RWPE2 (cell line): ENCODE measurements around the gene SLC44A3.

Experiments
- ATAC-seq: fragments of 200-7000 bp; cut with Tn5 transposase; 3 replicates; pipeline ENCODE4 v1.9.1; 2021; ENCODE audit warnings: low read depth
- DNase-seq: peaks from one replicate; pipeline ENCODE4 v3.0.0-alpha.2; 2020; ENCODE audit warnings: low spot score
- H3K27ac ChIP-seq: fragments of 450-650 bp; 2 replicates; pipeline ENCODE4 v1.5.1; 2017; ENCODE audit warnings: mild to moderate bottlenecking; ENCODE audit not compliant: poor library complexity, severe bottlenecking
- H3K27me3 ChIP-seq: fragments of 250-450 bp; sonication (Bioruptor Pico); 2 replicates; pipeline ENCODE4 v1.5.1; 2021; ENCODE audit warnings: mild to moderate bottlenecking, moderate library complexity; ENCODE audit not compliant: insufficient read depth, poor library complexity, severe bottlenecking
- H3K36me3 ChIP-seq: fragments of 250-450 bp; sonication (Bioruptor Pico); 2 replicates; pipeline ENCODE4 v1.5.1; 2020; ENCODE audit warnings: low read depth, mild to moderate bottlenecking, moderate library complexity
- H3K4me1 ChIP-seq: fragments of 250-450 bp; sonication (Bioruptor Pico); 2 replicates; pipeline ENCODE4 v1.5.1; 2021; ENCODE audit warnings: mild to moderate bottlenecking, moderate library complexity; ENCODE audit not compliant: insufficient read depth, poor library complexity, severe bottlenecking
- H3K4me3 ChIP-seq: fragments of 250-450 bp; sonication (Bioruptor Pico); 2 replicates; pipeline ENCODE4 v1.5.1; 2021; ENCODE audit warnings: mild to moderate bottlenecking, moderate library complexity; ENCODE audit not compliant: severe bottlenecking
- H3K9me3 ChIP-seq: fragments of 250-450 bp; sonication (Bioruptor Pico); 2 replicates; pipeline ENCODE4 v1.5.1; 2021; ENCODE audit warnings: mild to moderate bottlenecking, moderate library complexity; ENCODE audit not compliant: severe bottlenecking
- TF ChIP-seq, protein P1 (sequence below): fragments of 450-650 bp; IDR thresholded peaks from one replicate; pipeline ENCODE4 v1.5.1; 2017; ENCODE audit warnings: mild to moderate bottlenecking, moderate library complexity; ENCODE audit not compliant: poor library complexity, severe bottlenecking

Gene SLC44A3

GRCh38 chr1:94926126-94926914 lies 106.2 kb downstream of the SLC44A3 start:
- H3K27ac ChIP-seq, result peak overlapping the region; percentile 77
- TF ChIP-seq, protein P1, sequence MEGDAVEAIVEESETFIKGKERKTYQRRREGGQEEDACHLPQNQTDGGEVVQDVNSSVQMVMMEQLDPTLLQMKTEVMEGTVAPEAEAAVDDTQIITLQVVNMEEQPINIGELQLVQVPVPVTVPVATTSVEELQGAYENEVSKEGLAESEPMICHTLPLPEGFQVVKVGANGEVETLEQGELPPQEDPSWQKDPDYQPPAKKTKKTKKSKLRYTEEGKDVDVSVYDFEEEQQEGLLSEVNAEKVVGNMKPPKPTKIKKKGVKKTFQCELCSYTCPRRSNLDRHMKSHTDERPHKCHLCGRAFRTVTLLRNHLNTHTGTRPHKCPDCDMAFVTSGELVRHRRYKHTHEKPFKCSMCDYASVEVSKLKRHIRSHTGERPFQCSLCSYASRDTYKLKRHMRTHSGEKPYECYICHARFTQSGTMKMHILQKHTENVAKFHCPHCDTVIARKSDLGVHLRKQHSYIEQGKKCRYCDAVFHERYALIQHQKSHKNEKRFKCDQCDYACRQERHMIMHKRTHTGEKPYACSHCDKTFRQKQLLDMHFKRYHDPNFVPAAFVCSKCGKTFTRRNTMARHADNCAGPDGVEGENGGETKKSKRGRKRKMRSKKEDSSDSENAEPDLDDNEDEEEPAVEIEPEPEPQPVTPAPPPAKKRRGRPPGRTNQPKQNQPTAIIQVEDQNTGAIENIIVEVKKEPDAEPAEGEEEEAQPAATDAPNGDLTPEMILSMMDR, result peak; percentile 68
- H3K4me3 ChIP-seq, result peak overlapping the region; percentile 66
- H3K9me3 ChIP-seq, result no peaks in the 10 kb centered on the region
- H3K36me3 ChIP-seq, result peaks cover 24% of the 10 kb centered on the region
- H3K27me3 ChIP-seq, result no peaks in the 10 kb centered on the region
- H3K4me1 ChIP-seq, result peaks cover 28% of the 10 kb centered on the region
- peak; percentile 40 for ATAC-seq
- DNase-seq, result peak; percentile 57

DNA sequence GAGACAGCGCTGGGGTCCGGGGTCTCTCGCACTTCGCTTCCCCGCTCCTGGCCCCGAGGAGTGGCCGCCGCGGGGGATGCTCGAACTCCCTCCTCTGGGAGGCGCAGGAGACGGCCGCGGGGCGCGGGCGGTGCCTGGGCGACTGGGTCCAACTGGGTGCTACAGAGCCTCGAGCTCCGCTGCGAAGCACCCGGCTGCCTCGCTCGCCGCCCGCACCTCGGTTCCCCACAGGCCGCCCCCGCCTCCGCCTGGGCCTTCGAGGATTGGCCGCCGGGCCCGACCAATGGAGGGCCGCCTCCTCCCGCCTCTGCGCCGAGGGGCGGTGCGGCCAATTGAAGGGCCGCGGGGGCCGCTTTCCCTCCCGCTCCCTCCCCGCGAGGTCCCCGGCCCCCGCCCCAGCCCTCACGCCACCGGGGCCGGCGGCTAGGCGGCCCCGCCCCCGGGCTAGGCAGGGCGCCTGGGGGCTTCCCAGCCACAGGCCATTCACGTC lies 106.8 kb downstream of the SLC44A3 start, which contains the start of gene CNN3:
Gene CNN3, minus strand, starts transcription at position 196 of the 490 bp plus-strand sequence. CDS start 216 bp downstream, outside the sequence.
- ATAC-seq, result peak; percentile 87
- DNase-seq, result peak; percentile 90

DNA sequence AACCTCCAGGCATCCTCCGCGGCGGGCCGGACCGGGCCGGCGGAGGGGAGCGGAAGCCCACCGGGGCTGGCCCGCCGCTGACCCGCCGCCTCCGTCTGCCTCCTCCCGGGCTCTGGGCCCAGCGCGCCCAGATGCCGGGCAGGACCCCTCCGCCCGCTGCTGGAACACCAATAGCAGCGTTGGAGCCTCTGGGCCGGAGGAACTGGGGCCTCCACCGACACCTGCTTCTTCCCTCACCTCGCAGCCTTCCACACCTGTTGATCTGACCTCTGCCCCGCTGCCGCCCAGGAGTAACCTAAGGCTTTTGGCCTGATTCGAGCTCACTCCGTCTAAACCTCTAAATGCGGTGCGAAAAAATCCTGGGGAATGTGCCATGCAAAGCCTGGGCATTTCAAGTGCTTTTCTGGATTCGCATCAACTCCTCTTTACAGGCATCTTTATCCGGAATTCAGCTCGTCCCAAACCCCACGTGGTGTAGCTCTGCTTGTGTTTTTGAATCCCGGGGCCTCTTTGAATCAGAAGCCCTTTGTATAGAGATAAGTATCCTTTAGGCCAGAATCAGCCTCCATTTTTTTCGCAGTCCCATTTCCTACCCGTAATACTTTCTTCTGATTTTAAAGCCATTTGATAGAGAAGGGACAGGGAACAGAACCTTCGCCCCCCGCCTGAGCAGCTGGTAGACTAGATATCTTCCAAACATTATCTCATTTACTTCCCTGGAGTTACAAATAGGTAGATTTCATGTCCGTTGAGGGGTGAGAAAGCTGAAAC lies 107.4 kb downstream of the SLC44A3 start:
- no peak; the same call in 2 of the 3 replicates for ATAC-seq

More for the DNA sequence above, 106.8 kb downstream of the SLC44A3 start, which contains the start of gene CNN3:
- Histone ChIP-seq H3K9me3 (no peaks in the 10 kb centered on the region), H3K4me1 (peaks cover 26% of the 10 kb centered on the region), H3K27me3 (no peaks in the 10 kb centered on the region), H3K4me3 (peak within 1 kb of the TSS; percentile 66), H3K36me3 (peaks cover 20% of the 10 kb centered on the region), H3K27ac (peak within 1 kb of the TSS; percentile 77)
- TF ChIP-seq, protein P1, result no peak

GRCh38 chr1:94928293-94928939 lies 108.3 kb downstream of the SLC44A3 start:
- TF ChIP-seq, protein P1, result no peak
- Histone ChIP-seq H3K9me3 (no peaks in the 10 kb centered on the region), H3K4me3 (no peak overlapping the region), H3K27ac (peak overlapping the region; percentile 77), H3K36me3 (peaks cover 11% of the 10 kb centered on the region), H3K27me3 (no peaks in the 10 kb centered on the region), H3K4me1 (peaks cover 15% of the 10 kb centered on the region)
- ATAC-seq (no peak), DNase-seq (no peak)

More for the DNA sequence above, 107.4 kb downstream of the SLC44A3 start:
- Histone ChIP-seq H3K9me3 (no peaks in the 10 kb centered on the region), H3K4me3 (peak overlapping the region; percentile 66), H3K27ac (peak overlapping the region; percentile 77), H3K4me1 (peaks cover 20% of the 10 kb centered on the region), H3K36me3 (peaks cover 14% of the 10 kb centered on the region), H3K27me3 (no peaks in the 10 kb centered on the region)
- peak; percentile 62 for DNase-seq
- TF ChIP-seq, protein P1, result no peak
